H9 (cell line): ENCODE data around the gene RTF2. TPM values are rescaled to one million over a fixed set of nuclear protein-coding genes. Genes with fewer than 3 reads are reported as not detected.

ENCODE experiments used
- DNase-seq: peaks from one replicate; pipeline ENCODE4 v3.0.0-alpha.2; 2017
- H2AFZ ChIP-seq: one replicate; pipeline ENCODE4 v1.6.1; 2013; ENCODE audit warnings: mild to moderate bottlenecking, low read length, control low read depth, moderate library complexity
- H2AK5ac ChIP-seq: 2 replicates; pipeline ENCODE4 v1.6.1; 2013; ENCODE audit warnings: low read length, control low read depth, mixed read lengths; ENCODE audit not compliant: insufficient read length
- H2BK120ac ChIP-seq: one replicate; pipeline ENCODE4 v1.6.1; 2013; ENCODE audit warnings: low read depth, mild to moderate bottlenecking, low read length, control low read depth, inconsistent platforms; ENCODE audit not compliant: poor library complexity, severe bottlenecking
- H2BK12ac ChIP-seq: 2 replicates; pipeline ENCODE4 v1.6.1; 2013; ENCODE audit warnings: low read length, control low read depth, mixed read lengths, low read depth; ENCODE audit not compliant: insufficient read length
- H2BK15ac ChIP-seq: 2 replicates; pipeline ENCODE4 v1.6.1; 2013; ENCODE audit warnings: low read depth, low read length, control low read depth
- H2BK20ac ChIP-seq: one replicate; pipeline ENCODE4 v1.6.1; 2013; ENCODE audit warnings: low read depth, mild to moderate bottlenecking, low read length, control low read depth, inconsistent platforms; ENCODE audit not compliant: poor library complexity, severe bottlenecking
- H2BK5ac ChIP-seq: 2 replicates; pipeline ENCODE4 v1.6.1; 2013; ENCODE audit warnings: low read length, control low read depth, mixed read lengths; ENCODE audit not compliant: insufficient read length
- H3K14ac ChIP-seq: 2 replicates; pipeline ENCODE4 v1.6.1; 2013; ENCODE audit warnings: low read length, control low read depth; ENCODE audit not compliant: insufficient read depth
- H3K18ac ChIP-seq: 2 replicates; pipeline ENCODE4 v1.6.1; 2013; ENCODE audit warnings: low read depth, mild to moderate bottlenecking, mixed read lengths, low read length, control low read depth; ENCODE audit not compliant: insufficient read length
- H3K23ac ChIP-seq: 2 replicates; pipeline ENCODE4 v1.6.1; 2013; ENCODE audit warnings: low read length, control low read depth, mixed read lengths, low read depth; ENCODE audit not compliant: insufficient read length
- H3K23me2 ChIP-seq: 2 replicates; pipeline ENCODE4 v1.6.1; 2013; ENCODE audit warnings: low read depth, mild to moderate bottlenecking, mixed read lengths, low read length, control low read depth; ENCODE audit not compliant: insufficient read length, poor library complexity, severe bottlenecking
- H3K27ac ChIP-seq: 2 replicates; pipeline ENCODE4 v1.5.1; 2013; ENCODE audit warnings: low read length, control low read depth, mixed read lengths, low read depth; ENCODE audit not compliant: insufficient read length
- H3K27me3 ChIP-seq: 2 replicates; pipeline ENCODE4 v1.6.1; 2013; ENCODE audit warnings: low read length, control low read depth, inconsistent platforms; ENCODE audit not compliant: insufficient read depth
- H3K4ac ChIP-seq: 2 replicates; pipeline ENCODE4 v1.6.1; 2013; ENCODE audit warnings: low read depth, mild to moderate bottlenecking, control low read depth, inconsistent platforms, low read length, moderate library complexity
- H3K4me1 ChIP-seq: 2 replicates; pipeline ENCODE4 v1.6.1; 2013; ENCODE audit warnings: low read length, control low read depth, inconsistent platforms; ENCODE audit not compliant: insufficient read depth
- H3K4me2 ChIP-seq: 2 replicates; pipeline ENCODE4 v1.6.1; 2013; ENCODE audit warnings: low read length, control low read depth, mixed read lengths; ENCODE audit not compliant: insufficient read length, insufficient read depth
- H3K56ac ChIP-seq: 2 replicates; pipeline ENCODE4 v1.6.1; 2013; ENCODE audit warnings: low read depth, mild to moderate bottlenecking, mixed read lengths, low read length, control low read depth; ENCODE audit not compliant: insufficient read length
- H3K79me1 ChIP-seq: 2 replicates; pipeline ENCODE4 v1.6.1; 2013; ENCODE audit warnings: low read depth, mild to moderate bottlenecking, moderate library complexity, low read length, control low read depth, inconsistent platforms; ENCODE audit not compliant: insufficient read depth, poor library complexity, severe bottlenecking
- H3K79me2 ChIP-seq: 2 replicates; pipeline ENCODE4 v1.6.1; 2013; ENCODE audit warnings: low read length, control low read depth, inconsistent platforms; ENCODE audit not compliant: insufficient read depth
- H3K9ac ChIP-seq: 2 replicates; pipeline ENCODE4 v1.6.1; 2013; ENCODE audit warnings: low read length, control low read depth, mixed read lengths; ENCODE audit not compliant: insufficient read length; ENCODE audit errors: extremely low read depth
- H3K9me3 ChIP-seq: one replicate; pipeline ENCODE4 v1.6.1; 2013; ENCODE audit warnings: low read depth, low read length, inconsistent platforms; ENCODE audit not compliant: control insufficient read depth
- H3T11ph ChIP-seq: one replicate; pipeline ENCODE4 v1.6.1; 2013; ENCODE audit warnings: mild to moderate bottlenecking, low read length, control low read depth, inconsistent platforms
- H4K20me1 ChIP-seq: one replicate; pipeline ENCODE4 v1.6.1; 2013; ENCODE audit not compliant: control insufficient read depth, insufficient read length, insufficient read depth
- H4K5ac ChIP-seq: 2 replicates; pipeline ENCODE4 v1.6.1; 2013; ENCODE audit warnings: low read depth, mild to moderate bottlenecking, mixed read lengths, low read length, control low read depth; ENCODE audit not compliant: insufficient read length
- H4K8ac ChIP-seq: replicated peaks from 2 replicates; pipeline ENCODE4 v1.6.1; 2013; ENCODE audit warnings: low read length, control low read depth, mixed read lengths, low read depth; ENCODE audit not compliant: insufficient read length
- H4K91ac ChIP-seq: 2 replicates; pipeline ENCODE4 v1.6.1; 2013; ENCODE audit warnings: low read depth, mild to moderate bottlenecking, moderate library complexity, mixed read lengths, low read length, control low read depth; ENCODE audit not compliant: insufficient read length
- H3K27ac Mint-ChIP-seq, 3 experiments: 2 replicates in 2 of 3; 3 replicates in 1 of 3; pipeline ENCODE4 v1.8.0; 2020 to 2021; ENCODE audit warnings: mixed read lengths in 3 of 3, mild to moderate bottlenecking in 1 of 3, moderate library complexity in 1 of 3
- H3K27me3 Mint-ChIP-seq: 2 replicates; pipeline ENCODE4 v1.8.0; 2021; ENCODE audit warnings: low read depth, mild to moderate bottlenecking, moderate library complexity, mixed read lengths
- H3K36me3 Mint-ChIP-seq, 3 experiments: 2 replicates in 2 of 3; 3 replicates in 1 of 3; pipeline ENCODE4 v1.8.0; 2020 to 2021; ENCODE audit warnings: low read depth in 3 of 3, mixed read lengths in 3 of 3; ENCODE audit not compliant: insufficient read depth in 1 of 3
- H3K4me1 Mint-ChIP-seq, 2 experiments: 2 replicates each; pipeline ENCODE4 v1.8.0; 2020; ENCODE audit warnings: mixed read lengths in 2 of 2
- H3K4me3 Mint-ChIP-seq, 2 experiments: 2 replicates in 1 of 2; 3 replicates in 1 of 2; pipeline ENCODE4 v1.8.0; 2020 to 2021; ENCODE audit warnings: mild to moderate bottlenecking in 2 of 2, mixed read lengths in 2 of 2, moderate library complexity in 1 of 2
- H3K9me3 Mint-ChIP-seq, 2 experiments: 2 replicates in 1 of 2; 3 replicates in 1 of 2; pipeline ENCODE4 v1.8.0; 2020; ENCODE audit warnings: mild to moderate bottlenecking in 2 of 2, mixed read lengths in 2 of 2, moderate library complexity in 1 of 2
- WGBS: extraction: QIAGEN DNeasy Blood & Tissue Kit; methylation state at CpG from one replicate; pipeline ENCODE4 v1.1.7; 2013; ENCODE audit warnings: missing lambda C conversion rate, low lambda C conversion rate, mixed read lengths; ENCODE audit not compliant: insufficient read length; ENCODE audit errors: extremely low coverage; 5-methylcytosine and 5-hydroxymethylcytosine counted together
- total RNA-seq: library from RNA; stranded (reverse); gene quantifications from 2 replicates; pipeline ENCODE4 v1.2.1, GENCODE V29; 2021
- TF ChIP-seq, protein P1 (sequence below): fragments of 200-600 bp; sonication (generic); conservative IDR thresholded peaks from 3 replicates; pipeline ENCODE4 v1.8.0; 2021; ENCODE audit warnings: antibody characterized with exemption, mild to moderate bottlenecking

The RTF2 gene
- total RNA-seq, 1 experiment from 2014 or later: 62.6 TPM

DNA sequence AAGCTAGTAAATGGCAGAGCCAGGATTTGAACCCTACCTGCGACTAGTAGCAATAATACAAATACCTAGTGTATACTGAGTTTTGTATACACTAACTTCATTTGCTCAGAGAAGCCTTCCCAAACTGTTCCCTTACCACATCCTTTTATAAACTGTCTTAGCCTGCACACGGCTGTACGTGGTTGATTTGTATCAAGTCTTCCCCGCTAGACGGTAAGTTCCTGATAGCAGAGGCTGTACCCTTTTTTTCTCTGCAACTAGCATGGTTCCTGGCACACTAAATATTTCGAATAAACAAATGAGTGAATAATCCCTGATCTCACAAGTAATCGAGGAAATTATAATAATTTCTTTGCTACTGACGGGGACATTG is 636 bp downstream of the RTF2 start:
- Histone ChIP-seq H3K79me2 (peaks cover 9% of the 10 kb centered on the region; the same call in 1 of the 2 replicates), H2BK5ac (no peak overlapping the region), H3K79me1 (peaks cover 10% of the 10 kb centered on the region), H3K23ac (no peak overlapping the region), H2AK5ac (no peak overlapping the region), H3K56ac (no peak overlapping the region), H2BK20ac (no peak overlapping the region), H3K4ac (no peak overlapping the region), H2BK120ac (no peak overlapping the region), H2AFZ (no peak overlapping the region), H4K91ac (no peak overlapping the region), H3K23me2 (peaks cover 7% of the 10 kb centered on the region), H3K18ac (no peak overlapping the region), H4K5ac (no peak overlapping the region), H2BK15ac (no peak overlapping the region), H3K9ac (peak overlapping the region; percentile 64), H3K27ac (no peak overlapping the region), H3T11ph (no peak overlapping the region), H3K14ac (no peak overlapping the region), H2BK12ac (no peak overlapping the region), H3K27me3 (no peaks in the 10 kb centered on the region), H3K9me3 (no peaks in the 10 kb centered on the region), H3K4me2 (peak overlapping the region; percentile 92), H3K4me1 (no peaks in the 10 kb centered on the region), H4K8ac (no peak overlapping the region), H4K20me1 (no peaks in the 10 kb centered on the region)
- Mint-ChIP-seq H3K27ac (peak overlapping the region in 1 of 3 experiments; percentile 100; a peak in 2 of 7 replicates), H3K36me3 (peaks cover 0 to 12% (median 9%) of the 10 kb centered on the region in 3 experiments; a peak in 5 of 7 replicates), H3K9me3 (no peaks in the 10 kb centered on the region), H3K27me3 (peaks cover 8% of the 10 kb centered on the region), H3K4me3 (peak overlapping the region; percentile 100), H3K4me1 (peaks cover 4 to 11% of the 10 kb centered on the region in 2 experiments)
- DNase-seq: no peak
- WGBS: no CpG with 5 or more reads among the region's 8 CpGs
- TF ChIP-seq, protein P1, sequence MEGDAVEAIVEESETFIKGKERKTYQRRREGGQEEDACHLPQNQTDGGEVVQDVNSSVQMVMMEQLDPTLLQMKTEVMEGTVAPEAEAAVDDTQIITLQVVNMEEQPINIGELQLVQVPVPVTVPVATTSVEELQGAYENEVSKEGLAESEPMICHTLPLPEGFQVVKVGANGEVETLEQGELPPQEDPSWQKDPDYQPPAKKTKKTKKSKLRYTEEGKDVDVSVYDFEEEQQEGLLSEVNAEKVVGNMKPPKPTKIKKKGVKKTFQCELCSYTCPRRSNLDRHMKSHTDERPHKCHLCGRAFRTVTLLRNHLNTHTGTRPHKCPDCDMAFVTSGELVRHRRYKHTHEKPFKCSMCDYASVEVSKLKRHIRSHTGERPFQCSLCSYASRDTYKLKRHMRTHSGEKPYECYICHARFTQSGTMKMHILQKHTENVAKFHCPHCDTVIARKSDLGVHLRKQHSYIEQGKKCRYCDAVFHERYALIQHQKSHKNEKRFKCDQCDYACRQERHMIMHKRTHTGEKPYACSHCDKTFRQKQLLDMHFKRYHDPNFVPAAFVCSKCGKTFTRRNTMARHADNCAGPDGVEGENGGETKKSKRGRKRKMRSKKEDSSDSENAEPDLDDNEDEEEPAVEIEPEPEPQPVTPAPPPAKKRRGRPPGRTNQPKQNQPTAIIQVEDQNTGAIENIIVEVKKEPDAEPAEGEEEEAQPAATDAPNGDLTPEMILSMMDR: no peak
